NCI-H1092 treated with DMSO at 0.1 percent for 48 hours (cell line): ENCODE data around the gene CAD.

ENCODE experiments used
- DNase-seq: peaks from one replicate; lab custom pipeline; 2025; lab: John Stamatoyannopoulos, UW

The CAD gene

GRCh38 chr2:27198627-27199026, 18.5 kb upstream of the CAD start:
- DNase-seq: no peak

GRCh38 chr2:27199241-27199640, 17.9 kb upstream of the CAD start:
- no peak for DNase-seq

GRCh38 chr2:27201675-27202074, 15.5 kb upstream of the CAD start:
- DNase-seq: no peak

- no peak for DNase-seq
Measured at GRCh38 chr2:27202854-27203253, 14.3 kb upstream of the CAD start.

GRCh38 chr2:27203741-27204140, 13.4 kb upstream of the CAD start:
- DNase-seq: no peak

- DNase-seq: no peak
Measured at GRCh38 chr2:27204566-27204965, 12.6 kb upstream of the CAD start.

- DNase-seq: no peak
Measured at GRCh38 chr2:27205206-27205605, 12.0 kb upstream of the CAD start.

- DNase-seq: no peak
Measured at GRCh38 chr2:27206346-27206745, 10.8 kb upstream of the CAD start.

- no peak for DNase-seq
Measured at GRCh38 chr2:27208486-27209050, 8.6 kb upstream of the CAD start.

- no peak for DNase-seq
Measured at GRCh38 chr2:27209621-27210401, 7.4 kb upstream of the CAD start.

GRCh38 chr2:27211241-27211942, 5.8 kb upstream of the CAD start:
- DNase-seq: peak; percentile 85

- DNase-seq: peak; percentile 85
Measured at GRCh38 chr2:27211943-27212625, 5.1 kb upstream of the CAD start, which contains the start of the genes ATRAID and SLC5A6. Gene ATRAID (plus strand): TSS chr2:27212041. CDS start chr2:27212369, 328 bp downstream. Gene SLC5A6 (minus strand): TSS chr2:27212268. CDS start chr2:27207650, 4,618 bp downstream.

GRCh38 chr2:27212626-27213471, 4.3 kb upstream of the CAD start:
- peak; percentile 33 for DNase-seq

- DNase-seq: no peak
Measured at GRCh38 chr2:27214941-27215340, 2.2 kb upstream of the CAD start.

- DNase-seq: no peak
Measured at GRCh38 chr2:27216416-27217137, 592 bp upstream of the CAD start.

- DNase-seq: no peak
Measured at GRCh38 chr2:27218614-27219013, 1.4 kb downstream of the CAD start.

GRCh38 chr2:27219091-27219490, 1.9 kb downstream of the CAD start:
- no peak for DNase-seq

- no peak for DNase-seq
Measured at GRCh38 chr2:27220091-27220490, 2.9 kb downstream of the CAD start.

GRCh38 chr2:27221166-27221565, 4.0 kb downstream of the CAD start:
- no peak for DNase-seq

- no peak for DNase-seq
Measured at GRCh38 chr2:27222407-27222806, 5.2 kb downstream of the CAD start.

- no peak for DNase-seq
Measured at GRCh38 chr2:27223416-27223815, 6.2 kb downstream of the CAD start.
